ENCODE results near the gene IL1F10. TPM values are rescaled to one million over a fixed set of nuclear protein-coding genes. Genes with fewer than 3 reads are reported as not detected.

IL1F10 gene
- total and polyA plus RNA-seq, 2 of the 8 experiments (the other 6 are each of a cell fraction or from before 2014, with no cell fraction given): not detected

GRCh38 chr2:113088213-113088992 lies 20.6 kb downstream of the IL1F10 start:
- H2BK15ac ChIP-seq (ENCODE audit: low read length): no peak overlapping the region
- no peak for DNase-seq (ENCODE audit: low read depth in 1 of 2, low spot score in 2 of 2)
- H3K23ac ChIP-seq (ENCODE audit: insufficient read length): no peak overlapping the region
- no peak overlapping the region for H4K5ac ChIP-seq (ENCODE audit: insufficient read length, low read depth, low read length)
- H2BK5ac ChIP-seq (ENCODE audit: low read depth, low read length): no peak overlapping the region
- no peaks in the 10 kb centered on the region for H4K20me1 ChIP-seq (replicated peaks in 1 of 2; ENCODE audit: control insufficient read depth in 1 of 2, insufficient read depth in 2 of 2, low read length in 2 of 2)
- no peak overlapping the region for H3K14ac ChIP-seq (ENCODE audit: insufficient read length)
- POLR2A ChIA-PET (ENCODE audit: partially characterized antibody): interaction anchor here (0.6 kb wide), 1 partner anchor 18 kb away, joined by 3 read pairs; no protein-coding TSS in a partner anchor
- CTCF ChIA-PET (ENCODE audit: partially characterized antibody): interaction anchor here (0.7 to 3.0 kb wide), 6 partner anchors 9 to 129 kb away, joined by 3 to 32 read pairs (median 4); partner anchors contain the start of gene IL36RN
- no peak overlapping the region for H3K18ac ChIP-seq (ENCODE audit: extremely low read depth, low read length)
- no peak overlapping the region for H3K56ac ChIP-seq (replicated peaks; ENCODE audit: insufficient read length, low read depth, low read length)
- no peaks in the 10 kb centered on the region for H3K79me2 ChIP-seq (ENCODE audit: control insufficient read depth in 1 of 2, insufficient read depth in 2 of 2, low read length in 2 of 2)
- H3K4me3 ChIP-seq (ENCODE audit: extremely low read depth in 1 of 4, insufficient read depth in 2 of 4, low read depth in 3 of 4, low read length in 4 of 4): no peak overlapping the region
- no peak overlapping the region for H3K4ac ChIP-seq (replicated peaks; ENCODE audit: insufficient read length, low read depth, low read length)
- no peak overlapping the region for H3K9ac ChIP-seq (replicated peaks in 1 of 4; ENCODE audit: extremely low read depth in 1 of 4, low read depth in 3 of 4, low read length in 3 of 4)
- H3K27ac ChIP-seq (ENCODE audit: low read depth, low read length): no peak overlapping the region
- no peak overlapping the region for H2AFZ ChIP-seq (ENCODE audit: low read length)
- no peaks in the 10 kb centered on the region for H3K36me3 ChIP-seq (ENCODE audit: control insufficient read depth in 2 of 4, insufficient read depth in 4 of 4, low read length in 3 of 4)
- no peaks in the 10 kb centered on the region for H3K4me1 ChIP-seq (replicated peaks in 1 of 4; ENCODE audit: control insufficient read depth in 3 of 4, insufficient read depth in 4 of 4, low read length in 3 of 4)
- no peaks in the 10 kb centered on the region for H3K79me1 ChIP-seq (ENCODE audit: low read depth, low read length)
- FAIRE-seq: no peak
- H2BK20ac ChIP-seq (ENCODE audit: low read length): no peak overlapping the region
- no peak overlapping the region for H4K8ac ChIP-seq (ENCODE audit: extremely low read depth, insufficient read depth, low read length)
- H4K91ac ChIP-seq (replicated peaks; ENCODE audit: insufficient read length, low read length): no peak overlapping the region
- H3K27me3 ChIP-seq (replicated peaks in 1 of 4; ENCODE audit: control insufficient read depth in 3 of 4, extremely low read depth in 1 of 4, insufficient read depth in 3 of 4, low read length in 3 of 4): no peaks in the 10 kb centered on the region; a peak in 1 of 7 replicates
- H2AK5ac ChIP-seq (ENCODE audit: low read depth, low read length): no peak overlapping the region
- no peak overlapping the region for H3K4me2 ChIP-seq (ENCODE audit: insufficient read depth in 1 of 2, low read depth in 2 of 2, low read length in 2 of 2)
- no peak overlapping the region for H2BK12ac ChIP-seq (ENCODE audit: low read depth, low read length)
- no peaks in the 10 kb centered on the region for H3K23me2 ChIP-seq (ENCODE audit: low read depth, low read length)
- no peak overlapping the region for H2BK120ac ChIP-seq (replicated peaks; ENCODE audit: low read depth, low read length)
- H3K9me3 ChIP-seq (ENCODE audit: insufficient read depth in 2 of 2, low read depth in 1 of 2, low read length in 1 of 2): no peaks in the 10 kb centered on the region
- TF ChIP-seq TCF12 (IDR thresholded peaks at IDR 0.05; ENCODE audit: low read depth, low read length) (no peak), POLR2A (IDR thresholded peaks at IDR 0.05; ENCODE audit: control extremely low read depth in 1 of 2, low read depth in 2 of 2, low read length in 2 of 2) (no peak), USF2 (IDR thresholded peaks at IDR 0.05; ENCODE audit: low read length) (no peak), PHF8 (conservative IDR thresholded peaks at IDR 0.05; ENCODE audit: low read depth, low read length) (no peak), YY1 (IDR thresholded peaks at IDR 0.05; ENCODE audit: low read depth, low read length) (no peak), KDM5A (IDR thresholded peaks at IDR 0.05; ENCODE audit: low read length) (no peak), SUZ12 (IDR thresholded peaks at IDR 0.05; ENCODE audit: low read length) (no peak), ATF2 (IDR thresholded peaks at IDR 0.05; ENCODE audit: low read length) (no peak), TAF1 (IDR thresholded peaks at IDR 0.05; ENCODE audit: low read depth, low read length) (no peak), MAFK (IDR thresholded peaks at IDR 0.05; ENCODE audit: low read depth, low read length) (no peak), EP300 (IDR thresholded peaks at IDR 0.05; ENCODE audit: borderline replicate concordance in 1 of 2, low read depth in 2 of 2, low read length in 2 of 2) (no peak)
